GM23338 (cell line): ENCODE results near the gene HOXB5. TPM values are rescaled to one million over a fixed set of nuclear protein-coding genes. Genes with fewer than 3 reads are reported as not detected.

Source experiments
- ATAC-seq: fragments of 200-7000 bp; cut with Tn5 transposase; 3 replicates; pipeline ENCODE4 v1.9.1; 2020
- DNase-seq: peaks from one replicate; pipeline ENCODE4 v3.0.0-alpha.2; 2015; ENCODE audit warnings: low spot score
- H2AFZ ChIP-seq: fragments of 200-600 bp; sonication (generic); 2 replicates; pipeline ENCODE4 v1.8.0; 2016; ENCODE audit warnings: antibody characterized with exemption, mild to moderate bottlenecking, moderate library complexity
- H3F3A ChIP-seq: fragments of 200-600 bp; sonication (generic); replicated peaks from 2 replicates; pipeline ENCODE4 v1.8.0; 2017; ENCODE audit warnings: antibody characterized with exemption, mixed run types, low read depth
- H3K27ac ChIP-seq: fragments of 200-600 bp; sonication (generic); 2 replicates; pipeline ENCODE4 v1.6.1; 2016; ENCODE audit warnings: low read depth
- H3K27me3 ChIP-seq: fragments of 200-600 bp; sonication (generic); 2 replicates; pipeline ENCODE4 v1.8.0; 2016; ENCODE audit warnings: mild to moderate bottlenecking, mixed run types, moderate library complexity; ENCODE audit not compliant: insufficient read depth
- H3K36me3 ChIP-seq: fragments of 200-600 bp; sonication (generic); 2 replicates; pipeline ENCODE4 v1.8.0; 2016; ENCODE audit warnings: mild to moderate bottlenecking; ENCODE audit not compliant: insufficient read depth
- H3K4me1 ChIP-seq: fragments of 200-600 bp; sonication (generic); 2 replicates; pipeline ENCODE4 v1.8.0; 2016; ENCODE audit warnings: mild to moderate bottlenecking, moderate library complexity; ENCODE audit not compliant: insufficient read depth
- H3K4me2 ChIP-seq: fragments of 200-600 bp; sonication (generic); 2 replicates; pipeline ENCODE4 v1.7.1; 2017; ENCODE audit warnings: mixed run types
- H3K4me3 ChIP-seq: fragments of 200-600 bp; sonication (generic); 2 replicates; pipeline ENCODE4 v1.6.1; 2016; ENCODE audit warnings: mixed run types
- H3K79me2 ChIP-seq: fragments of 200-600 bp; sonication (generic); replicated peaks from 2 replicates; pipeline ENCODE4 v1.8.0; 2017; ENCODE audit warnings: mild to moderate bottlenecking; ENCODE audit not compliant: insufficient read depth
- H3K9me2 ChIP-seq: fragments of 200-600 bp; sonication (generic); 2 replicates; pipeline ENCODE4 v1.8.0; 2017; ENCODE audit not compliant: insufficient read depth
- H4K20me1 ChIP-seq: fragments of 200-600 bp; sonication (generic); replicated peaks from 2 replicates; pipeline ENCODE4 v1.8.0; 2017; ENCODE audit warnings: mild to moderate bottlenecking; ENCODE audit not compliant: insufficient read depth
- H3K27ac Mint-ChIP-seq: 2 replicates; pipeline ENCODE4 v1.8.0; 2020; ENCODE audit warnings: inconsistent platforms, mild to moderate bottlenecking, moderate library complexity, mixed read lengths
- H3K27me3 Mint-ChIP-seq: 3 replicates; pipeline ENCODE4 v1.8.0; 2022; ENCODE audit warnings: low read depth, mild to moderate bottlenecking, moderate library complexity, mixed read lengths, inconsistent platforms; ENCODE audit not compliant: insufficient read depth, poor library complexity
- H3K36me3 Mint-ChIP-seq: 3 replicates; pipeline ENCODE4 v1.8.0; 2021; ENCODE audit warnings: low read depth, mild to moderate bottlenecking, inconsistent platforms, moderate library complexity, mixed read lengths
- H3K4me1 Mint-ChIP-seq: 3 replicates; pipeline ENCODE4 v1.8.0; 2020; ENCODE audit warnings: mild to moderate bottlenecking, inconsistent platforms, mixed read lengths
- H3K4me3 Mint-ChIP-seq: 3 replicates; pipeline ENCODE4 v1.8.0; 2021; ENCODE audit warnings: moderate library complexity, mild to moderate bottlenecking, inconsistent platforms, mixed read lengths
- H3K9me3 Mint-ChIP-seq: 3 replicates; pipeline ENCODE4 v1.8.0; 2020; ENCODE audit warnings: moderate library complexity, mild to moderate bottlenecking, inconsistent platforms, mixed read lengths
- ETS1 ChIP-seq: IDR thresholded peaks from 2 replicates; pipeline ENCODE4 v1.6.1; 2016; ENCODE audit warnings: antibody characterized with exemption
- NANOG ChIP-seq: IDR thresholded peaks from 2 replicates; pipeline ENCODE4 v1.6.1; 2016; ENCODE audit warnings: antibody characterized with exemption, borderline replicate concordance
- POLR2AphosphoS5 ChIP-seq: IDR thresholded peaks from 2 replicates; pipeline ENCODE4 v1.6.1; 2016; ENCODE audit warnings: antibody characterized with exemption, low read depth
- STAT1 ChIP-seq: IDR thresholded peaks from one replicate; pipeline ENCODE4 v1.6.1; 2016; ENCODE audit warnings: antibody characterized with exemption; ENCODE audit not compliant: unreplicated experiment
- ZNF114 ChIP-seq: fragments of 250-450 bp; sonication (Bioruptor Pico); IDR thresholded peaks from 2 replicates; pipeline ENCODE4 v1.5.0; 2020; ENCODE audit warnings: mild to moderate bottlenecking, moderate library complexity
- ZNF462 ChIP-seq: fragments of 250-450 bp; sonication (Bioruptor Pico); IDR thresholded peaks from 2 replicates; pipeline ENCODE4 v1.5.0; 2020; ENCODE audit warnings: mild to moderate bottlenecking, moderate library complexity
- polyA plus RNA-seq: library from polyadenylated mRNA; unstranded; fragments of >200 nt; fragmentation: Nextera tagmentation; extraction: Ambion mirVana; gene quantifications from 2 replicates; pipeline ENCODE4 v1.2.1, GENCODE V29; 2016
- total RNA-seq: library from RNA; depleted of rRNA; stranded (reverse); fragments of >200 nt; shearing (Covaris generic); gene quantifications from 2 replicates; pipeline ENCODE4 v1.2.3, GENCODE V29; 2014

HOXB5 gene
- total and polyA plus RNA-seq, 2 experiments from 2014 or later = not detected

GRCh38 chr17:48545539-48545938 lies 48.0 kb downstream of the HOXB5 start:
- H3K4me1 ChIP-seq = peaks cover 89% of the 10 kb centered on the region
- peak overlapping the region; percentile 74 for H3K4me2 ChIP-seq

More at GRCh38 chr17:48545539-48545938, 48.0 kb downstream of the HOXB5 start:
- Histone ChIP-seq H3K36me3 (no peaks in the 10 kb centered on the region; the same call in 1 of the 2 replicates), H3F3A (peaks cover 33% of the 10 kb centered on the region), H3K79me2 (no peaks in the 10 kb centered on the region), H3K27me3 (peaks cover 100% of the 10 kb centered on the region), H4K20me1 (peaks cover 18% of the 10 kb centered on the region), H3K4me3 (no peak overlapping the region), H2AFZ (no peak overlapping the region), H3K27ac (no peak overlapping the region), H3K9me2 (no peaks in the 10 kb centered on the region)
- no peak for DNase-seq
- Mint-ChIP-seq H3K27me3 (peaks cover 98% of the 10 kb centered on the region), H3K9me3 (peaks cover 3% of the 10 kb centered on the region), H3K36me3 (peaks cover 4% of the 10 kb centered on the region; the same call in 1 of the 3 replicates), H3K4me3 (peak overlapping the region; percentile 55; the same call in 1 of the 3 replicates), H3K27ac (no peak overlapping the region), H3K4me1 (peaks cover 69% of the 10 kb centered on the region)
- no peak for ATAC-seq
- TF ChIP-seq STAT1 (no peak), ETS1 (no peak), ZNF462 (CRISPR knock-in tag) (no peak), ZNF114 (CRISPR knock-in tag) (no peak), NANOG (no peak), POLR2AphosphoS5 (no peak)
